GM12878 (cell line): Measurements from ENCODE around the gene RHOG. TPM values are rescaled to one million over a fixed set of nuclear protein-coding genes. Genes with fewer than 3 reads are reported as not detected.

Experiments used
- ATAC-seq: fragments of 200-7000 bp; cut with Tn5 transposase; 3 replicates; pipeline ENCODE4 v1.9.1; 2020; ENCODE audit warnings: mild to moderate bottlenecking, moderate library complexity
- BruUV-seq: library from RNA; stranded (reverse); fragments of 400-500 nt; replicated peaks from 2 replicates; lab custom pipeline; 2021; lab: Mats Ljungman, UMichigan
- CTCF ChIA-PET: fragments of 300-600 bp; sonication (Branson Sonifier 250); formaldehyde crosslinking; extraction: SDS; loops from one replicate; lab custom pipeline; 2021; ENCODE audit warnings: inconsistent platforms; lab: Yijun Ruan, JAX
- POLR2A ChIA-PET: fragments of 350-600 bp; formaldehyde crosslinking; extraction: SDS; loops from one replicate; lab custom pipeline; 2021; ENCODE audit warnings: inconsistent platforms; lab: Charles Lee
- RAD21 ChIA-PET: fragments of 300-600 bp; sonication (Branson Sonifier 250); formaldehyde crosslinking; loops from one replicate; lab custom pipeline; 2023; ENCODE audit warnings: antibody characterized with exemption; ENCODE audit not compliant: unreplicated experiment; lab: Charles Lee
- SMC1A ChIA-PET: fragments of 300-600 bp; sonication (Branson Sonifier 250); formaldehyde crosslinking; loops from one replicate; lab custom pipeline; 2023; ENCODE audit not compliant: unreplicated experiment, uncharacterized antibody; lab: Charles Lee
- DNase-seq: peaks from one replicate; pipeline ENCODE4 v3.0.0-alpha.2; 2011; ENCODE audit warnings: low read depth, low spot score
- FAIRE-seq: peaks from 3 replicates; lab custom pipeline; 2011; peaks lifted over from hg19 to GRCh38; lab: Jason Lieb, UNC
- H2AFZ ChIP-seq: 2 replicates; pipeline ENCODE4 v1.6.0; 2011; ENCODE audit warnings: low read depth, low read length, control low read depth; ENCODE audit not compliant: control insufficient read depth
- H3K27ac ChIP-seq: 2 replicates; pipeline ENCODE4 v1.5.1; 2011; ENCODE audit warnings: control low read depth; ENCODE audit not compliant: control insufficient read depth, insufficient read depth
- H3K27me3 ChIP-seq, 2 experiments: replicated peaks in 1 of 2; 2 replicates each; pipeline versions ENCODE4 v1.6.0 to v1.6.1; 2011; ENCODE audit warnings: low read length in 1 of 2; ENCODE audit not compliant: control insufficient read depth in 2 of 2, insufficient read depth in 2 of 2
- H3K36me3 ChIP-seq, 2 experiments: 2 replicates each; pipeline ENCODE4 v1.5.1; 2011; ENCODE audit warnings: low read length in 1 of 2; ENCODE audit not compliant: control insufficient read depth in 2 of 2, insufficient read depth in 2 of 2
- H3K4me1 ChIP-seq: 2 replicates; pipeline ENCODE4 v1.6.1; 2011; ENCODE audit warnings: mild to moderate bottlenecking, low read length, moderate library complexity, mixed read lengths; ENCODE audit not compliant: control insufficient read depth, insufficient read depth
- H3K4me2 ChIP-seq: 2 replicates; pipeline ENCODE4 v1.6.0; 2011; ENCODE audit warnings: control low read depth; ENCODE audit not compliant: control insufficient read depth, insufficient read depth
- H3K4me3 ChIP-seq: fragments of 200-600 bp; sonication (generic); 2 replicates; pipeline ENCODE4 v1.5.1; 2016
- H3K79me2 ChIP-seq: 2 replicates; pipeline ENCODE4 v1.6.0; 2011; ENCODE audit warnings: low read length; ENCODE audit not compliant: control insufficient read depth, insufficient read depth
- H3K9ac ChIP-seq: 2 replicates; pipeline ENCODE4 v1.8.0; 2011; ENCODE audit warnings: low read length, control low read depth, mixed read lengths; ENCODE audit not compliant: control insufficient read depth, insufficient read depth
- H3K9me3 ChIP-seq: replicated peaks from 3 replicates; pipeline ENCODE4 v1.5.1; 2011; ENCODE audit warnings: mild to moderate bottlenecking, low read length; ENCODE audit not compliant: control insufficient read depth, insufficient read depth
- H4K20me1 ChIP-seq: 2 replicates; pipeline ENCODE4 v1.6.0; 2011; ENCODE audit not compliant: control insufficient read depth, insufficient read depth
- CHD1 ChIP-seq: IDR thresholded peaks from 2 replicates; pipeline ENCODE4 v1.6.1; 2012; ENCODE audit warnings: low read depth, low read length, improper control_type of control experiment
- GATAD2B ChIP-seq: fragments of 450-650 bp; conservative IDR thresholded peaks from 2 replicates; pipeline ENCODE4 v1.6.1; 2017; ENCODE audit warnings: low read depth, mild to moderate bottlenecking, moderate library complexity
- NR2F1 ChIP-seq: fragments of 450-650 bp; conservative IDR thresholded peaks from 2 replicates; pipeline ENCODE4 v1.6.1; 2017; ENCODE audit warnings: mild to moderate bottlenecking
- PML ChIP-seq: IDR thresholded peaks from 2 replicates; pipeline ENCODE4 v1.6.1; 2012; ENCODE audit warnings: low read length, inconsistent platforms
- SMARCA5 ChIP-seq: fragments of 450-650 bp; IDR thresholded peaks from 2 replicates; pipeline ENCODE4 v1.6.1; 2017; ENCODE audit warnings: mild to moderate bottlenecking
- WRNIP1 ChIP-seq: IDR thresholded peaks from 2 replicates; pipeline ENCODE4 v1.6.1; 2011; ENCODE audit warnings: low read depth, low read length, improper control_type of control experiment, borderline replicate concordance
- YY1 ChIP-seq: IDR thresholded peaks from 2 replicates; pipeline ENCODE4 v1.6.1; 2011; ENCODE audit warnings: low read depth, mild to moderate bottlenecking, low read length
- ZBTB40 ChIP-seq: fragments of 450-650 bp; IDR thresholded peaks from 2 replicates; pipeline ENCODE4 v1.6.1; 2016; ENCODE audit warnings: mild to moderate bottlenecking, moderate library complexity, borderline replicate concordance
- WGBS: methylation state at CpG from one replicate; pipeline ENCODE4 v1.1.6; 2016; ENCODE audit warnings: low lambda C conversion rate; ENCODE audit not compliant: insufficient replicate concordance, insufficient coverage; ENCODE audit errors: missing lambda C conversion rate; 5-methylcytosine and 5-hydroxymethylcytosine counted together
- in situ Hi-C: fragments of 300-500 bp; cut with MboI; formaldehyde crosslinking; loops from 9 replicates; pipeline ENCODE4 v1.14.3; 2018; ENCODE audit warnings: mixed read lengths
- intact Hi-C: fragments of 100-400 bp; cut with micrococcal nuclease; formaldehyde crosslinking; loops from one replicate; pipeline ENCODE4 v1.14.2; 2022; ENCODE audit not compliant: unreplicated experiment
- polyA plus RNA-seq, 11 experiments: library from polyadenylated mRNA; depleted of rRNA in 4 of 11; unstranded in 6 of 11; stranded (reverse) in 5 of 11; fragments of >200 nt; fragmentation: Nextera tagmentation in 4 of 11; fragmentation: Illumina TruSeq in 1 of 11; extraction: Ambion mirVana in 4 of 11; extraction: Trizol in 1 of 11; gene quantifications; 1 replicate in 1 of 11; 2 replicates in 10 of 11; pipeline versions ENCODE4 v1.2.1 to v1.2.3, GENCODE V29; 2011 to 2016; ENCODE audit warnings: inconsistent platforms in 2 of 11, missing spikeins in 2 of 11, low read depth in 1 of 11
- total RNA-seq, 4 experiments: library from RNA; depleted of rRNA in 3 of 4; stranded (reverse); fragments of >200 nt in 3 of 4; fragmentation: Illumina TruSeq in 1 of 4; extraction: Trizol in 1 of 4; gene quantifications; 2 replicates each; pipeline versions ENCODE4 v1.2.1 to v1.2.3, GENCODE V29; 2013 to 2021
- TF ChIP-seq, protein P1 (sequence below): fragments of 450-650 bp; IDR thresholded peaks from 2 replicates; pipeline ENCODE4 v1.6.1; 2017; ENCODE audit warnings: mild to moderate bottlenecking, moderate library complexity
- TF ChIP-seq, protein P2 (sequence below): IDR thresholded peaks from 2 replicates; pipeline ENCODE4 v1.6.1; 2011; ENCODE audit warnings: borderline replicate concordance, low read depth, mild to moderate bottlenecking, moderate library complexity, mixed read lengths, low read length; ENCODE audit not compliant: insufficient read depth; ENCODE audit errors: extremely low read length

RHOG gene
- total and polyA plus RNA-seq, 10 of the 15 experiments (the other 5 are each of a cell fraction or from before 2014, with no cell fraction given): 16.0 to 172 (median 94.8) TPM

- H3K36me3 ChIP-seq: peaks cover 0 to 3% of the 10 kb centered on the region in 2 experiments; a peak in 1 of 4 replicates
- H3K9me3 ChIP-seq: no peaks in the 10 kb centered on the region; the same call in 2 of the 3 replicates
- 17% methylated on average over 2 of the region's 2 CpGs for WGBS
- no peak for FAIRE-seq
- RAD21 ChIA-PET: interaction anchor here (0.7 to 16.8 kb wide), 15 partner anchors 8 to 208 kb away, joined by 3 to 253 read pairs (median 6); partner anchors contain the start of genes RHOG and STIM1
- peaks cover 65% of the 10 kb centered on the region for H3K4me1 ChIP-seq
- intact Hi-C loops (loop anchor here (2.0 kb wide), 1 partner anchor 25 kb away; the partner anchor contains the start of gene STIM1), in situ Hi-C loops (no loop called here)
- DNase-seq: no peak
- peak overlapping the region; percentile 46 for H3K4me3 ChIP-seq
- H3K79me2 ChIP-seq: peaks cover 91% of the 10 kb centered on the region
- SMC1A ChIA-PET: interaction anchor here (0.7 to 23.8 kb wide), 18 partner anchors 10 to 193 kb away, joined by 3 to 633 read pairs (median 4); partner anchors contain the start of gene STIM1
- H3K27ac ChIP-seq: peak overlapping the region; percentile 83
- peak; percentile 55 for ATAC-seq
- BruUV-seq: no TSS peak
- CTCF ChIA-PET: interaction anchor here (0.8 to 37.4 kb wide), 6 partner anchors 9 to 193 kb away, joined by 5 to 1047 read pairs (median 12); partner anchors contain the start of genes RHOG and STIM1
- H3K4me2 ChIP-seq: peak overlapping the region; percentile 93
- peak overlapping the region; percentile 45 for H3K9ac ChIP-seq
- 0 out of 2 replicates have a peak, but pooled peaks have one; percentile 17 for TF ChIP-seq GATAD2B
- peak; percentile 96 for TF ChIP-seq NR2F1
- TF ChIP-seq SMARCA5: peak; percentile 16; the same call in 1 of the 2 replicates
- 0 out of 2 replicates have a peak, but pooled peaks have one; percentile 26 for TF ChIP-seq ZBTB40
- 0 out of 2 replicates have a peak, but pooled peaks have one; percentile 65 for TF ChIP-seq WRNIP1
- TF ChIP-seq, protein P1, sequence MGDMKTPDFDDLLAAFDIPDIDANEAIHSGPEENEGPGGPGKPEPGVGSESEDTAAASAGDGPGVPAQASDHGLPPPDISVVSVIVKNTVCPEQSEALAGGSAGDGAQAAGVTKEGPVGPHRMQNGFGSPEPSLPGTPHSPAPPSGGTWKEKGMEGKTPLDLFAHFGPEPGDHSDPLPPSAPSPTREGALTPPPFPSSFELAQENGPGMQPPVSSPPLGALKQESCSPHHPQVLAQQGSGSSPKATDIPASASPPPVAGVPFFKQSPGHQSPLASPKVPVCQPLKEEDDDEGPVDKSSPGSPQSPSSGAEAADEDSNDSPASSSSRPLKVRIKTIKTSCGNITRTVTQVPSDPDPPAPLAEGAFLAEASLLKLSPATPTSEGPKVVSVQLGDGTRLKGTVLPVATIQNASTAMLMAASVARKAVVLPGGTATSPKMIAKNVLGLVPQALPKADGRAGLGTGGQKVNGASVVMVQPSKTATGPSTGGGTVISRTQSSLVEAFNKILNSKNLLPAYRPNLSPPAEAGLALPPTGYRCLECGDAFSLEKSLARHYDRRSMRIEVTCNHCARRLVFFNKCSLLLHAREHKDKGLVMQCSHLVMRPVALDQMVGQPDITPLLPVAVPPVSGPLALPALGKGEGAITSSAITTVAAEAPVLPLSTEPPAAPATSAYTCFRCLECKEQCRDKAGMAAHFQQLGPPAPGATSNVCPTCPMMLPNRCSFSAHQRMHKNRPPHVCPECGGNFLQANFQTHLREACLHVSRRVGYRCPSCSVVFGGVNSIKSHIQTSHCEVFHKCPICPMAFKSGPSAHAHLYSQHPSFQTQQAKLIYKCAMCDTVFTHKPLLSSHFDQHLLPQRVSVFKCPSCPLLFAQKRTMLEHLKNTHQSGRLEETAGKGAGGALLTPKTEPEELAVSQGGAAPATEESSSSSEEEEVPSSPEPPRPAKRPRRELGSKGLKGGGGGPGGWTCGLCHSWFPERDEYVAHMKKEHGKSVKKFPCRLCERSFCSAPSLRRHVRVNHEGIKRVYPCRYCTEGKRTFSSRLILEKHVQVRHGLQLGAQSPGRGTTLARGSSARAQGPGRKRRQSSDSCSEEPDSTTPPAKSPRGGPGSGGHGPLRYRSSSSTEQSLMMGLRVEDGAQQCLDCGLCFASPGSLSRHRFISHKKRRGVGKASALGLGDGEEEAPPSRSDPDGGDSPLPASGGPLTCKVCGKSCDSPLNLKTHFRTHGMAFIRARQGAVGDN: peak; percentile 47; the same call in 1 of the 2 replicates
- TF ChIP-seq CHD1: 0 out of 2 replicates have a peak, but pooled peaks have one; percentile 35
- TF ChIP-seq YY1: no peak
- no peak for TF ChIP-seq PML
- TF ChIP-seq, protein P2, sequence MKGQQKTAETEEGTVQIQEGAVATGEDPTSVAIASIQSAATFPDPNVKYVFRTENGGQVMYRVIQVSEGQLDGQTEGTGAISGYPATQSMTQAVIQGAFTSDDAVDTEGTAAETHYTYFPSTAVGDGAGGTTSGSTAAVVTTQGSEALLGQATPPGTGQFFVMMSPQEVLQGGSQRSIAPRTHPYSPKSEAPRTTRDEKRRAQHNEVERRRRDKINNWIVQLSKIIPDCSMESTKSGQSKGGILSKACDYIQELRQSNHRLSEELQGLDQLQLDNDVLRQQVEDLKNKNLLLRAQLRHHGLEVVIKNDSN: no peak
- TF ChIP-seq, all 136 proteins: peak for 7
- H2AFZ ChIP-seq: no peak overlapping the region
- POLR2A ChIA-PET: interaction anchor here (0.6 to 18.1 kb wide), 15 partner anchors 7 to 1479 kb away, joined by 3 to 405 read pairs (median 6); partner anchors contain the start of genes RHOG and STIM1
- no peaks in the 10 kb centered on the region for H4K20me1 ChIP-seq
- no peaks in the 10 kb centered on the region for H3K27me3 ChIP-seq
Observed at GRCh38 chr11:3879967-3880542, 39.3 kb upstream of the RHOG start.
